Kidney (tissue), 14 donors: ENCODE results near the gene MAN1A2. TPM values are rescaled to one million over a fixed set of nuclear protein-coding genes. Genes with fewer than 3 reads are reported as not detected.

Source experiments
- DNase-seq, 5 donors: peaks; one replicate each; pipeline ENCODE4 v3.0.0-alpha.2; 2013 to 2020
- FAIRE-seq: peaks from 2 replicates; lab custom pipeline; 2012; peaks lifted over from hg19 to GRCh38; lab: Jason Lieb, UNC
- H3K27ac ChIP-seq, 2 donors: one replicate each; pipeline ENCODE4 v1.7.0; 2013; ENCODE audit warnings: low read depth in 2 of 2, low read length in 2 of 2, inconsistent platforms in 1 of 2
- H3K27me3 ChIP-seq: one replicate; pipeline ENCODE4 v1.7.1; 2013; ENCODE audit warnings: low read length, inconsistent platforms; ENCODE audit not compliant: control insufficient read depth, insufficient read depth
- H3K36me3 ChIP-seq, 3 donors: one replicate each; pipeline versions ENCODE4 v1.7.0 to v1.7.1; 2013; ENCODE audit warnings: low read length in 3 of 3, control low read depth in 1 of 3, inconsistent platforms in 1 of 3; ENCODE audit not compliant: insufficient read depth in 3 of 3, control insufficient read depth in 2 of 3
- H3K4me1 ChIP-seq, 3 donors: one replicate each; pipeline versions ENCODE4 v1.7.0 to v1.7.1; 2013; ENCODE audit warnings: low read length in 3 of 3, inconsistent platforms in 1 of 3, low read depth in 1 of 3; ENCODE audit not compliant: control insufficient read depth in 2 of 3, insufficient read depth in 2 of 3
- H3K4me3 ChIP-seq, 3 donors: one replicate each; pipeline versions ENCODE4 v1.7.0 to v1.8.1; 2013; ENCODE audit warnings: low read length in 3 of 3, control low read depth in 1 of 3, inconsistent platforms in 1 of 3
- H3K9ac ChIP-seq, 3 donors: one replicate each; pipeline versions ENCODE4 v1.7.0 to v1.7.1; 2013; ENCODE audit warnings: low read length in 3 of 3, control low read depth in 1 of 3, inconsistent platforms in 1 of 3
- H3K9me3 ChIP-seq, 3 donors: one replicate each; pipeline versions ENCODE4 v1.7.0 to v1.7.1; 2013; ENCODE audit warnings: low read length in 3 of 3, control low read depth in 1 of 3, inconsistent platforms in 1 of 3; ENCODE audit not compliant: control insufficient read depth in 2 of 3, insufficient read depth in 1 of 3
- intact Hi-C: fragments of 100-400 bp; cut with DNase I; formaldehyde crosslinking; loops from one replicate; pipeline ENCODE4 v1.11.1; 2022
- polyA plus RNA-seq: library from polyadenylated mRNA; stranded (reverse); fragments of 350-450 nt; fragmentation: Illumina TruSeq; extraction: RNeasy Lipid Tissue Mini Kit (QIAGEN cat#74804); gene quantifications from one replicate; pipeline ENCODE4 v1.2.3, GENCODE V29; 2014; ENCODE audit warnings: low read depth, low replicate concordance; ENCODE audit not compliant: insufficient read depth
- total RNA-seq: library from RNA; stranded (reverse); fragmentation: NEBNext Ultra II Directional; extraction: Animal tissue kit (Norgen Biotek cat#: 25700); gene quantifications from one replicate; pipeline ENCODE4 v1.2.1, GENCODE V29; 2021
- TF ChIP-seq, protein P1 (sequence below): IDR thresholded peaks from 3 replicates; pipeline ENCODE4 v1.5.1; 2012; ENCODE audit warnings: mild to moderate bottlenecking, moderate library complexity, borderline replicate concordance; ENCODE audit not compliant: insufficient read depth; ENCODE audit errors: extremely low read depth
- donor health status: control.
- donor health status: control.
- donor health status: control.
- donor health status: control.
- donor health status: control.
- donor health status: DM: yes; HTN: yes; CAD: no.
- donor health status: Normal renal cell carcinoma (clear cell type).

Gene MAN1A2
- total and polyA plus RNA-seq, 2 donors from 2014 or later, result 8.0 to 54.4 TPM

DNA sequence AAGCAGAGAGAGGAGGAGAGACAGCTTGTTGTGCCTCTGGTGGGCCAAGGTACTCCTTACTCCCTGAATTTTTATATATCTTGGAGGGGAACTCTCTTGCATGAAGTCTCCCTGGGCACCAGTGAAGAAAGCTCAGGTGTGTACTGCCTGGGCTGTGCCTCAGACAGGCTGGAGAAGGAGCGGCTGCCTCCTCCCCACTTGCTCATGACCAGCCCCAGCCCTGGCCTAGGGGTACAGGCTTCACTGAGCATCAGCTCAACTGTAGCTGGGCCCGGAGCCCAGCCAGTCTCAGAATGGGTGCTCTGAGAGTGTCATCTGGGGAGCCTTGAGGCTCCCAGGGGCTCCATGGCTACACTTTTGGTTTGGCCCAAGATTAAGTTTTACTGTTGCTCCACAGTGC, 193.8 kb downstream of the MAN1A2 start:
- H3K4me3 ChIP-seq, result no peak overlapping the region
- H3K4me1 ChIP-seq, result no peaks in the 10 kb centered on the region
- H3K27ac ChIP-seq, result no peak overlapping the region
- no peaks in the 10 kb centered on the region for H3K27me3 ChIP-seq
- intact Hi-C loops, result no loop called here
- no peaks in the 10 kb centered on the region for H3K9me3 ChIP-seq
- no peaks in the 10 kb centered on the region for H3K36me3 ChIP-seq
- TF ChIP-seq, protein P1, sequence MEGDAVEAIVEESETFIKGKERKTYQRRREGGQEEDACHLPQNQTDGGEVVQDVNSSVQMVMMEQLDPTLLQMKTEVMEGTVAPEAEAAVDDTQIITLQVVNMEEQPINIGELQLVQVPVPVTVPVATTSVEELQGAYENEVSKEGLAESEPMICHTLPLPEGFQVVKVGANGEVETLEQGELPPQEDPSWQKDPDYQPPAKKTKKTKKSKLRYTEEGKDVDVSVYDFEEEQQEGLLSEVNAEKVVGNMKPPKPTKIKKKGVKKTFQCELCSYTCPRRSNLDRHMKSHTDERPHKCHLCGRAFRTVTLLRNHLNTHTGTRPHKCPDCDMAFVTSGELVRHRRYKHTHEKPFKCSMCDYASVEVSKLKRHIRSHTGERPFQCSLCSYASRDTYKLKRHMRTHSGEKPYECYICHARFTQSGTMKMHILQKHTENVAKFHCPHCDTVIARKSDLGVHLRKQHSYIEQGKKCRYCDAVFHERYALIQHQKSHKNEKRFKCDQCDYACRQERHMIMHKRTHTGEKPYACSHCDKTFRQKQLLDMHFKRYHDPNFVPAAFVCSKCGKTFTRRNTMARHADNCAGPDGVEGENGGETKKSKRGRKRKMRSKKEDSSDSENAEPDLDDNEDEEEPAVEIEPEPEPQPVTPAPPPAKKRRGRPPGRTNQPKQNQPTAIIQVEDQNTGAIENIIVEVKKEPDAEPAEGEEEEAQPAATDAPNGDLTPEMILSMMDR, result no peak
- FAIRE-seq, result no peak
- no peak for DNase-seq
- no peak overlapping the region for H3K9ac ChIP-seq

DNA sequence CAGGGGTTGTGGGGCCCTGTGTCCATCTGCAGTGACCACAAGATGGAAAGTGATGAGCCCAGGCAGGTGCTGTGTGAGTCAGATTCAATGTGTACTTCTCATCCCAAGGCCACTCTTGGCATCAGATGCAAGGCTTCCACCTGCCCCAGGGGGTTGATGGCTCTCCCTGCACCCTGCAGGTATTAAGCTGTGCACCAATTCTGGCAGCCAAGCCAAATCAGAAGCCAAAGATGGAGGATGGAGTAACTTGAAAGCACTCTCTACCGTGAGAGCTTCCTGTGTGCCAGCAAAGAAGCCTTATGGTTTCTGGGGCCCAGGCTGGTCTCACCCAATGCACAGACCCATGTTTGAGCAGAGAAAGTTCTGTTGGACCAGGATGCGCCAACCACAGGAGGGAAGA, 194.3 kb downstream of the MAN1A2 start:
- FAIRE-seq, result no peak

DNA sequence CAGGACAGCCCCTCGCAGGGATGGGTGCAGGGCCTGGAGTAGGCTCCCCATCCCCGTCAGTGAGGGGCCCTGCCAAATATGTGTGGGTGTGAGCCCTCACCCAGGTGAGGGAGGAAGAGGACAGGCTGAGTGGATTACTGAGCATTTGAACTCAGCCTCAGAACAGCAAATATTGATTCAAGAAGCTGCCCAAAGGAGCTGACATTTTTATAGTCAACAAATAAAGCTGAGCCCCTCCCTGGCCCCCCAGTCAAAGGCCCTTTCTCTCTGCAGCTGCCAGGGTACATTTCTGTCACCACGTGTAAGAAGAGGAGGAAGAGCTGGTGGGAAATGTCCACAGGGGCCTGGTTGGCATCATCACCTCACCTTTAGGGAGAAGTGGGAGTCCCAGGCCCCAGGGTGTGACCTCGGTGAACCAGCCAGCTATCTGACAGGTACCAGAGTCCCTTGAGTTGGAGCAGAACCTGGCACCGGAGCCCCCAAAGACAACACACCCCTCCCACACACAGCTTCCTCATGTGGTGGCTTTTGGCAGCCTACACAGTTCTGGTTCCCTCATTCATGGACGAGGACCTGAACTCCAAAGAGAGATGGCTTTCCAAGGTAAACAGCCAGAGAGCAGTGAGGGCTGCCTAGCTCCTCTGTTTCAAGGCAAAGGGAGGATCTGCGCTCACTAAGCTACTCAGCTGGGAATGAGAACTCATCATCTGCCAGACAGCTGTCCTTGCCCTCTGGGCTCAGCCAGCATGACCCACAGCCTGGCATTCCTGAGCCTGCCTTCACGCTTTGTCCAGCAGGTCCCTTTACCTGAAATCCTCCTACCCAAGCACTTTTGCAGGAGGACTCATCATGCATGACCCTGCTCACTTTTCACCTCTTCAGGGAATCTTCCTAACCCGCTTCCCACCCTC, 195.6 kb downstream of the MAN1A2 start:
- Histone ChIP-seq H3K9ac (no peak overlapping the region), H3K27me3 (no peaks in the 10 kb centered on the region), H3K4me3 (no peak overlapping the region), H3K36me3 (no peaks in the 10 kb centered on the region), H3K9me3 (no peaks in the 10 kb centered on the region), H3K4me1 (no peaks in the 10 kb centered on the region), H3K27ac (no peak overlapping the region)
- intact Hi-C loops, result no loop called here
- TF ChIP-seq, protein P1, result no peak
- FAIRE-seq (no peak), DNase-seq (peak in 1 of 5 donors; percentile 14)

More for the DNA sequence above, 194.3 kb downstream of the MAN1A2 start:
- Histone ChIP-seq H3K4me3 (no peak overlapping the region), H3K27ac (no peak overlapping the region), H3K36me3 (no peaks in the 10 kb centered on the region), H3K27me3 (no peaks in the 10 kb centered on the region), H3K4me1 (no peaks in the 10 kb centered on the region), H3K9ac (no peak overlapping the region), H3K9me3 (no peaks in the 10 kb centered on the region)
- TF ChIP-seq, protein P1, result no peak
- intact Hi-C loops, result no loop called here
- no peak for DNase-seq
